Activated CD8-positive, alpha-beta T cell treated with anti-CD3 and anti-CD28 coated beads for 36 hours (primary cell): ENCODE measurements around the gene LUC7L. TPM values are rescaled to one million over a fixed set of nuclear protein-coding genes. Genes with fewer than 3 reads are reported as not detected.

Experiments used
- ATAC-seq: fragments of 200-7000 bp; cut with Tn5 transposase; one replicate; pipeline ENCODE4 v1.10.0; 2021; ENCODE audit warnings: mild to moderate bottlenecking, moderate library complexity
- CTCF ChIA-PET: fragments of 350-600 bp; sonication (Branson Sonifier 250); formaldehyde crosslinking; loops from one replicate; lab custom pipeline; 2021; ENCODE audit warnings: antibody characterized with exemption; lab: Charles Lee
- POLR2A ChIA-PET: fragments of 350-600 bp; sonication (Branson Sonifier 250); formaldehyde crosslinking; loops from one replicate; lab custom pipeline; 2021; ENCODE audit warnings: antibody characterized with exemption; lab: Charles Lee
- DNase-seq: peaks from one replicate; pipeline ENCODE4 v3.0.0-alpha.2; 2020
- H3K27ac Mint-ChIP-seq: one replicate; pipeline ENCODE4 v1.8.0; 2021; ENCODE audit warnings: mild to moderate bottlenecking, mixed read lengths
- H3K27me3 Mint-ChIP-seq: one replicate; pipeline ENCODE4 v1.8.0; 2021; ENCODE audit warnings: mixed read lengths
- H3K36me3 Mint-ChIP-seq: one replicate; pipeline ENCODE4 v1.8.0; 2021; ENCODE audit warnings: low read depth, mixed read lengths
- H3K4me1 Mint-ChIP-seq: one replicate; pipeline ENCODE4 v1.8.0; 2021; ENCODE audit warnings: low read depth, mixed read lengths
- H3K4me3 Mint-ChIP-seq: one replicate; pipeline ENCODE4 v1.8.0; 2021; ENCODE audit warnings: mild to moderate bottlenecking, moderate library complexity, mixed read lengths
- H3K9me3 Mint-ChIP-seq: one replicate; pipeline ENCODE4 v1.8.0; 2021; ENCODE audit warnings: mixed read lengths
- intact Hi-C: fragments of 100-400 bp; cut with micrococcal nuclease; formaldehyde crosslinking; loops from one replicate; pipeline ENCODE4 v1.10.0; 2022
- total RNA-seq, 2 experiments: library from RNA; stranded (reverse); gene quantifications; one replicate each; pipeline ENCODE4 v1.2.3, GENCODE V29; 2021
- TF ChIP-seq, protein P1 (sequence below): fragments of 200-600 bp; IDR thresholded peaks from one replicate; pipeline ENCODE4 v1.8.0; 2022; ENCODE audit warnings: antibody characterized with exemption, mild to moderate bottlenecking

Gene LUC7L
- total RNA-seq, 2 experiments from 2014 or later: 68.0 to 72.8 TPM

- no peaks in the 10 kb centered on the region for H3K36me3 Mint-ChIP-seq
- H3K27me3 Mint-ChIP-seq: peaks cover 3% of the 10 kb centered on the region
- H3K4me3 Mint-ChIP-seq: no peak overlapping the region
- DNase-seq (no peak), ATAC-seq (no peak)
- TF ChIP-seq, protein P1, sequence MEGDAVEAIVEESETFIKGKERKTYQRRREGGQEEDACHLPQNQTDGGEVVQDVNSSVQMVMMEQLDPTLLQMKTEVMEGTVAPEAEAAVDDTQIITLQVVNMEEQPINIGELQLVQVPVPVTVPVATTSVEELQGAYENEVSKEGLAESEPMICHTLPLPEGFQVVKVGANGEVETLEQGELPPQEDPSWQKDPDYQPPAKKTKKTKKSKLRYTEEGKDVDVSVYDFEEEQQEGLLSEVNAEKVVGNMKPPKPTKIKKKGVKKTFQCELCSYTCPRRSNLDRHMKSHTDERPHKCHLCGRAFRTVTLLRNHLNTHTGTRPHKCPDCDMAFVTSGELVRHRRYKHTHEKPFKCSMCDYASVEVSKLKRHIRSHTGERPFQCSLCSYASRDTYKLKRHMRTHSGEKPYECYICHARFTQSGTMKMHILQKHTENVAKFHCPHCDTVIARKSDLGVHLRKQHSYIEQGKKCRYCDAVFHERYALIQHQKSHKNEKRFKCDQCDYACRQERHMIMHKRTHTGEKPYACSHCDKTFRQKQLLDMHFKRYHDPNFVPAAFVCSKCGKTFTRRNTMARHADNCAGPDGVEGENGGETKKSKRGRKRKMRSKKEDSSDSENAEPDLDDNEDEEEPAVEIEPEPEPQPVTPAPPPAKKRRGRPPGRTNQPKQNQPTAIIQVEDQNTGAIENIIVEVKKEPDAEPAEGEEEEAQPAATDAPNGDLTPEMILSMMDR: no peak
- ChIA-PET POLR2A (no interaction called here), CTCF (no interaction called here)
- no peaks in the 10 kb centered on the region for H3K9me3 Mint-ChIP-seq
- no peak overlapping the region for H3K27ac Mint-ChIP-seq
- H3K4me1 Mint-ChIP-seq: no peaks in the 10 kb centered on the region
- intact Hi-C loops: no loop called here
These were observed 82.6 kb downstream of the LUC7L start for GRCh38 chr16:146646-147045.

DNA sequence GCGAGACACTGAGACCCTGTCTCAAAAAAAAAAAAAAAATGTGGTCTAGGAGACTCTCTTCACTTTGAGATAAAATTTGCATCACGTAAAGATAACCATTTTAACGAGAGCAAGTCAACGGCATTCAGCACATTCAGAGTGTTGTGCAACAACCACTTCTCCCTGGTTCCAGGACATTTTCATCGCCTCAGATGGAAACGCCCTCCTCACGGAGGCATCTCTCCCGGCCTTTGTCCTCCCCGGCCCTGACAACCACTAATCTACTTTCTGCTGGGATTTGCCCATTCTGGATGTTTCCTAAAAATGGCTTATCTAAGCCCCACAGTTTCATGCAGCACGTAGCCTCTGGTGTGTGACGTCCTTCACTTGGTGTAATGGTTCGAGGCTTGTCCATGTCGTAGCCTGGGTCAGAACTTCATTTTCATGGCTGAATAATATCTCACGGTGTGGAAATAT is 84.4 kb downstream of the LUC7L start:
- no peaks in the 10 kb centered on the region for H3K4me1 Mint-ChIP-seq
- ChIA-PET POLR2A (no interaction called here), CTCF (no interaction called here)
- no peaks in the 10 kb centered on the region for H3K36me3 Mint-ChIP-seq
- H3K4me3 Mint-ChIP-seq: no peak overlapping the region
- H3K27ac Mint-ChIP-seq: no peak overlapping the region
- DNase-seq (no peak), ATAC-seq (no peak)
- H3K27me3 Mint-ChIP-seq: peaks cover 3% of the 10 kb centered on the region
- TF ChIP-seq, protein P1: no peak
- intact Hi-C loops: no loop called here
- no peaks in the 10 kb centered on the region for H3K9me3 Mint-ChIP-seq

DNA sequence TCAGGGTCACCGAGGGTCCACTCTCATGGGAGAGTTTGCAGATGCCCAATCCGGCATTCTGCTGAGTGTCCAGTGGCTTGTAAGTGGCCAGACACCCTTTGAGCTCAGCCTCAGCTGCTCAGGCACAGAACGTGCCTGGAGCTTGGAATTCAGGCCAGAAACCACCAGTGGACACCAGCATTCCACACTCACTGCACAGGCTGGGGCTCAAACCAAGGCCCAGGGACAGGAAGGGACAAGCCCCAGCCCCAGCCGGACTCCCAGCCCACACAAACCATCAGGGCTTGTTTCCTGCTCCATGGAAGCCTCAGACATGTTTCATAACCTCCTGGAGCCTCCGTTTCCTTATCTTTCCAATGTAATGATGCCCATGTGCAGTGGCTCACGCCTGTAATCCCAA is 85.8 kb downstream of the LUC7L start:
- no peak for ATAC-seq
- TF ChIP-seq, protein P1: no peak
- no peak for DNase-seq
- no peaks in the 10 kb centered on the region for H3K4me1 Mint-ChIP-seq
- intact Hi-C loops: no loop called here
- POLR2A ChIA-PET: interaction anchor here (0.6 to 1.4 kb wide), 2 partner anchors 16 to 19 kb away, joined by 3 to 4 read pairs; no protein-coding TSS in a partner anchor
- H3K4me3 Mint-ChIP-seq: no peak overlapping the region
- H3K36me3 Mint-ChIP-seq: peaks cover 3% of the 10 kb centered on the region
- no peaks in the 10 kb centered on the region for H3K9me3 Mint-ChIP-seq
- peaks cover 3% of the 10 kb centered on the region for H3K27me3 Mint-ChIP-seq
- H3K27ac Mint-ChIP-seq: no peak overlapping the region
- CTCF ChIA-PET: interaction anchor here (2.0 kb wide), 1 partner anchor 78 kb away, joined by 4 read pairs; no protein-coding TSS in a partner anchor

DNA sequence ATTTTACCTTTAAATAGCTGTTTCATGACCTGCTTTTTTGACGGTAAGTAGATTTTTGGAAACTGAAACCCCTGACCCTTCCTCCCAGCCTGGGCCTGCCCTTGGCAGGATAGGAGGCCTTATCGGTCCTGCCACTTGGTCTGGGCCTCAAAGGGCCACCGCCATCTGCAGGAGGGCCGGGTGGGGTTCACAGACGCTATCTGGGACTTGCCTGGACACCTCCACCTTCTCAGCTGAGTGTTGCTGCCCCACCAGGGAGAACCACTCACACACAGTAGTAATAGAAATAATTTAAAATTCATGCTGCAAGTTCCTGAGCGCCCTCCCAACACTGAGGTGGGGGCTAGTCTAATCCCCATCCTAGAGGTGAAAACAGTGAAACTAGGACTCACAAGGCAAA is 86.2 kb downstream of the LUC7L start:
- intact Hi-C loops: no loop called here
- ATAC-seq (no peak), DNase-seq (no peak)
- Mint-ChIP-seq H3K4me1 (no peaks in the 10 kb centered on the region), H3K27ac (no peak overlapping the region), H3K9me3 (no peaks in the 10 kb centered on the region), H3K4me3 (no peak overlapping the region), H3K36me3 (peaks cover 4% of the 10 kb centered on the region), H3K27me3 (peaks cover 3% of the 10 kb centered on the region)
- POLR2A ChIA-PET: interaction anchor here (0.6 to 1.4 kb wide), 3 partner anchors 15 to 27 kb away, joined by 3 to 4 read pairs (median 3); no protein-coding TSS in a partner anchor
- TF ChIP-seq, protein P1: no peak
- CTCF ChIA-PET: interaction anchor here (2.0 kb wide), 1 partner anchor 77 kb away, joined by 4 read pairs; no protein-coding TSS in a partner anchor

- ChIA-PET CTCF (interaction anchor here (2.0 kb wide), 1 partner anchor 77 kb away, joined by 4 read pairs; no protein-coding TSS in a partner anchor), POLR2A (interaction anchor here (1.1 to 1.4 kb wide), 2 partner anchors 20 to 28 kb away, joined by 3 to 4 read pairs; no protein-coding TSS in a partner anchor)
- DNase-seq (no peak), ATAC-seq (no peak)
- Mint-ChIP-seq H3K27me3 (peaks cover 3% of the 10 kb centered on the region), H3K4me1 (no peaks in the 10 kb centered on the region), H3K27ac (no peak overlapping the region), H3K9me3 (no peaks in the 10 kb centered on the region), H3K4me3 (no peak overlapping the region), H3K36me3 (peaks cover 5% of the 10 kb centered on the region)
- intact Hi-C loops: no loop called here
- TF ChIP-seq, protein P1: no peak
These were observed 86.8 kb downstream of the LUC7L start for GRCh38 chr16:142405-142967.
